Ovary (tissue), 9 donors: ENCODE measurements around the gene P2RY14. TPM values are rescaled to one million over a fixed set of nuclear protein-coding genes. Genes with fewer than 3 reads are reported as not detected.
"Not testable (repeated sequence)": the region's sequence is repeated elsewhere in the genome, so short reads cannot be mapped to it uniquely, and the experiment has no call there.

Source experiments
- DNase-seq, 5 donors: peaks; one replicate each; pipeline ENCODE4 v3.0.0-alpha.2; 2019 to 2020
- H3K27ac ChIP-seq, 2 donors: fragments of 200-600 bp; one replicate each; pipeline versions ENCODE4 v1.5.1 to v1.8.0; 2019 to 2022
- H3K27me3 ChIP-seq: fragments of 200-600 bp; one replicate; pipeline ENCODE4 v1.8.0; 2022
- H3K36me3 ChIP-seq: fragments of 200-600 bp; sonication (generic); one replicate; pipeline ENCODE4 v1.5.1; 2019
- H3K4me1 ChIP-seq: one replicate; pipeline ENCODE4 v1.8.1; 2013; ENCODE audit warnings: mild to moderate bottlenecking, moderate library complexity; ENCODE audit not compliant: insufficient read depth
- H3K4me3 ChIP-seq: fragments of 200-600 bp; sonication (generic); one replicate; pipeline ENCODE4 v1.5.1; 2017
- H3K9me3 ChIP-seq, 2 donors: fragments of 200-600 bp in 1 of 2; sonication (generic) in 1 of 2; one replicate each; pipeline versions ENCODE4 v1.5.1 to v1.8.1; 2013 to 2019; ENCODE audit warnings: mild to moderate bottlenecking in 1 of 2, moderate library complexity in 1 of 2
- CTCF ChIP-seq, 3 donors: fragments of 450-650 bp in 2 of 3; fragments of 200-600 bp in 1 of 3; IDR thresholded peaks; one replicate each; pipeline versions ENCODE4 v1.5.1 to v1.8.0; 2016 to 2022; ENCODE audit warnings: antibody characterized with exemption in 3 of 3, mild to moderate bottlenecking in 1 of 3
- EP300 ChIP-seq: sonication (generic); formaldehyde crosslinking; IDR thresholded peaks from one replicate; pipeline ENCODE4 v1.6.1; 2017; ENCODE audit warnings: antibody characterized with exemption
- POLR2A ChIP-seq: fragments of 450-650 bp; IDR thresholded peaks from one replicate; pipeline ENCODE4 v1.6.1; 2017; ENCODE audit warnings: antibody characterized with exemption, mild to moderate bottlenecking, moderate library complexity
- WGBS, 3 donors: extraction: QIAGEN DNeasy Blood & Tissue Kit in 1 of 3; methylation state at CpG; one replicate each; pipeline versions ENCODE4 v1.1.5 to v1.1.7; 2013 to 2017; 5-methylcytosine and 5-hydroxymethylcytosine counted together
- intact Hi-C, 4 donors: fragments of 100-400 bp; cut with DNase I; formaldehyde crosslinking; loops; one replicate each; pipeline versions ENCODE4 v1.11.0 to v1.15.1; 2022 to 2023
- polyA plus RNA-seq, 2 donors: library from polyadenylated mRNA; stranded (reverse); fragments of 200-250 nt in 1 of 2; fragments of 350-450 nt in 1 of 2; fragmentation: Illumina TruSeq in 1 of 2; extraction: RNeasy Lipid Tissue Mini Kit (QIAGEN cat#74804) in 1 of 2; gene quantifications; one replicate each; pipeline ENCODE4 v1.2.3, GENCODE V29; 2013 to 2014
- total RNA-seq, 7 donors: library from RNA; depleted of rRNA in 2 of 7; stranded (reverse); fragments of >200 nt in 2 of 7; fragmentation: NEBNext Ultra II Directional in 3 of 7; extraction: Animal tissue kit (Norgen Biotek cat#: 25700) in 3 of 7; gene quantifications; one replicate each; pipeline versions ENCODE4 v1.1.0 to v1.2.4, GENCODE V29; 2016 to 2023
- donor health status: DM: no; HTN: no; CAD: no; lungs with moderate emphysema.
- donor health status: DM: no; HTN: no; CAD: no.
- donor health status: Bipolar disorder and iron deficiency.
- donor health status: DM: yes; HTN: yes; CAD: no.
- donor health status: DM: no; HTN: no; CAD: no.
- donor health status: DM: yes; HTN: yes; CAD: no.

P2RY14 gene
- total and polyA plus RNA-seq, 9 donors: 0.28 to 2.8 (median 0.70) TPM; not detected in 1

GRCh38 chr3:151178208-151178845 lies 100.0 kb downstream of the P2RY14 start:
- Histone ChIP-seq H3K36me3 (no peaks in the 10 kb centered on the region), H3K4me1 (no peaks in the 10 kb centered on the region), H3K9me3 (no peaks in the 10 kb centered on the region), H3K27ac (no peak overlapping the region), H3K27me3 (no peaks in the 10 kb centered on the region), H3K4me3 (no peak overlapping the region)
- WGBS, 3 donors: 82 to 92% (median 87%) methylated on average over 2 of the region's 2 CpGs
- DNase-seq: no peak
- TF ChIP-seq EP300 (no peak), CTCF (IDR thresholded peaks at IDR 0.05) (no peak), POLR2A (no peak)
- intact Hi-C loops: no loop called here

GRCh38 chr3:151175952-151176351 lies 102.4 kb downstream of the P2RY14 start:
- Histone ChIP-seq H3K36me3 (no peaks in the 10 kb centered on the region), H3K9me3 (no peaks in the 10 kb centered on the region), H3K4me1 (no peaks in the 10 kb centered on the region), H3K27me3 (no peaks in the 10 kb centered on the region), H3K27ac (no peak overlapping the region), H3K4me3 (no peak overlapping the region)
- intact Hi-C loops: no loop called here
- no peak for TF ChIP-seq EP300
- TF ChIP-seq CTCF (IDR thresholded peaks at IDR 0.05): no peak
- TF ChIP-seq POLR2A: no peak
- DNase-seq: no peak
- 71 to 94% (median 93%) methylated on average over 2 of the region's 2 CpGs for WGBS, 3 donors

- intact Hi-C loops: no loop called here
- WGBS, 3 donors: 54 to 61% (median 54%) methylated on average over 2 of the region's 2 CpGs
- no peak for DNase-seq
- no peak overlapping the region for H3K27ac ChIP-seq
- no peaks in the 10 kb centered on the region for H3K36me3 ChIP-seq
- H3K9me3 ChIP-seq: no peaks in the 10 kb centered on the region
- H3K27me3 ChIP-seq: no peaks in the 10 kb centered on the region
- TF ChIP-seq EP300 (no peak), CTCF (IDR thresholded peaks at IDR 0.05) (no peak), POLR2A (no peak)
- no peaks in the 10 kb centered on the region for H3K4me1 ChIP-seq
- no peak overlapping the region for H3K4me3 ChIP-seq
These were observed 104.0 kb downstream of the P2RY14 start for GRCh38 chr3:151174351-151174750.

DNA sequence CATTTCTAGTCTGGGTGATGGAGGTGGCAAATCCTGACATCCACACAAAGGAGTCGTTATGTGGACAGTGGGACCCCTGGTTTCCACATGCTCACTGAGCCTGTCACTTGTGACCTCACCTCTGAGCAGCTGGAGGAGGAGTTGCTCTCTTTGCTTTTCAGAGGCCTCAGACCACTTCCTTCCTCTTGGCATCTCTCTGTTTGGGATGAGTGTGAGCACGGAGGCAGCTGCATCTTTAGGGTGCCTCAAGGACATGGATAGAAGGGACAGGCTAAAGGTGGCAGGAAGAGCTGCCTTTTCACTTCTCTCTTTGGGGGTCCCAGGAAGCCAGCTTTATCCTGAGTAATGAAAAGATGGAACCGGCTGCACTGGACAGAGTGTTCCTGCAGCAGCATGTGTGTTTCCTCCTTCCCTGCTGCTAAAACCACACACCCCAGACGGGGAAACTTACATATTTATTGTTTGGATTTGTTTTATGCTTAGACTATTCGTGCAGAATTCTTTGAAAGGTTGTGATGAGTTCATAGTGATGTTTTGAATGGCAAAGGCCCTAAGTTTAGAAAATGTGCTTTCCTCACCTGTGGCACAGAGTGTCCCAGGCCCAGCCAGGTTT lies 107.1 kb downstream of the P2RY14 start:
- H3K27me3 ChIP-seq: no peaks in the 10 kb centered on the region
- no peak for TF ChIP-seq CTCF (IDR thresholded peaks at IDR 0.05)
- TF ChIP-seq EP300: no peak
- no peak for TF ChIP-seq POLR2A
- intact Hi-C loops: no loop called here
- DNase-seq: no peak
- no peak overlapping the region for H3K4me3 ChIP-seq
- no peaks in the 10 kb centered on the region for H3K4me1 ChIP-seq
- H3K9me3 ChIP-seq: no peaks in the 10 kb centered on the region
- no peaks in the 10 kb centered on the region for H3K36me3 ChIP-seq
- no peak overlapping the region for H3K27ac ChIP-seq
- 28 to 51% (median 30%) methylated on average over 5 of the region's 5 CpGs for WGBS, 3 donors

DNA sequence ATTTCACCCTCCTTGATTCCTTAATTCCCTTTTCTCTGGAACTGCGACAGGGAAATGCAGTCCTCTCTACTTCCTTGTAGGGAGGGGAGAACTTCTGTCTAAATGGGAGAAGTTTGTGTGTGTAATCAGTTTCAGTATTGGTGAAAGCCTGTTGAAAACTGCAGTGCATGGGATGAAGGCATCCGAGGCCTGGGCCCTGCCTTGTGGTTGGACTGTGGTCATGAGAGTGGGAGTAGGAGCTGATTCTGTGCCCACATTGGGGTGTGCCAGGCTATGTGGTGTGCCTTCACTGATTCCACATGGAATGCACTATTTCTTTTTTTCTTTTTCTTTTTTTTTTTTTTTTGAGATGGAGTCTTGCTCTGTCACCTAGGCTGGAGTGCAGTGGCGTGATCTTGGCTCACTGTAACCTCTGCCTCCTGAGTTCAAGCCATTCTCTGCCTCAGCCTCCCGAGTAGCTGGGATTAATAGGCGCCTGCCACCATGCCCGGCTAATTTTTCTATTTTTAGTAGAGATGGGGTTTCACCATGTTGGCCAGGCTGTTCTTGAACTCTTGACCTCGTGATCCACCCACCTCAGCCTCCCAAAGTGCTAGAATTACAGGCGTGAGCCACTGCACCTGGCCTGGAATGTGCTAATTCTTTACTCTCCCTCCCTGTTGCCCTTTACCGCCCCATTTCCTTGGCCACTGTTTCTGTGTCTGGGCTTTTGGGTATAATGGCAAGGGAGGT lies 108.2 kb downstream of the P2RY14 start:
- H3K36me3 ChIP-seq, H3K4me3 ChIP-seq, H3K9me3 ChIP-seq, H3K27me3 ChIP-seq, H3K27ac ChIP-seq, DNase-seq, intact Hi-C loops, H3K4me1 ChIP-seq: not testable (repeated sequence)
- WGBS, 3 donors: 88 to 89% (median 89%) methylated on average over 9 of the region's 9 CpGs
